SU-DHL-6 (cell line): ENCODE results near the gene AHDC1.

Source experiments
- H2AFZ ChIP-seq: fragments of 200-600 bp; sonication (generic); 2 replicates; pipeline ENCODE4 v1.6.1; 2014; ENCODE audit warnings: low read depth, mild to moderate bottlenecking, moderate library complexity, mixed read lengths, antibody characterized with exemption, low read length; ENCODE audit not compliant: severe bottlenecking
- H3F3A ChIP-seq: fragments of 200-600 bp; shearing (Covaris generic); 2 replicates; pipeline ENCODE4 v1.6.0; 2016; ENCODE audit warnings: antibody characterized with exemption, mild to moderate bottlenecking; ENCODE audit not compliant: insufficient read depth
- H3K27ac ChIP-seq: fragments of 200-600 bp; sonication (generic); 2 replicates; pipeline ENCODE4 v1.5.1; 2016; ENCODE audit warnings: low read depth, mild to moderate bottlenecking, low read length, moderate library complexity, mixed read lengths
- H3K27me3 ChIP-seq: fragments of 200-600 bp; sonication (generic), shearing (Covaris generic); 2 replicates; pipeline ENCODE4 v1.6.0; 2014; ENCODE audit warnings: mild to moderate bottlenecking, low read length
- H3K36me3 ChIP-seq: fragments of 200-600 bp; sonication (generic); 2 replicates; pipeline ENCODE4 v1.6.1; 2014; ENCODE audit warnings: mild to moderate bottlenecking, low read length, mixed read lengths
- H3K4me2 ChIP-seq: fragments of 300-600, 200-600 bp; shearing (Covaris generic), sonication (generic); 2 replicates; pipeline ENCODE4 v1.6.0; 2014; ENCODE audit warnings: low read length, low read depth, mild to moderate bottlenecking; ENCODE audit not compliant: poor library complexity, severe bottlenecking
- H3K4me3 ChIP-seq: fragments of 200-600 bp; sonication (generic); 2 replicates; pipeline ENCODE4 v1.5.1; 2014; ENCODE audit warnings: antibody characterized with exemption, low read length, mild to moderate bottlenecking, mixed read lengths; ENCODE audit not compliant: insufficient read depth, poor library complexity, severe bottlenecking
- H3K79me2 ChIP-seq: fragments of 200-600 bp; sonication (generic); 2 replicates; pipeline ENCODE4 v1.6.1; 2014; ENCODE audit warnings: mild to moderate bottlenecking, low read length, moderate library complexity; ENCODE audit not compliant: insufficient read depth
- H3K9ac ChIP-seq: fragments of 200-600 bp; sonication (generic); 2 replicates; pipeline ENCODE4 v1.7.0; 2014; ENCODE audit warnings: mild to moderate bottlenecking, low read length
- H3K9me2 ChIP-seq: fragments of 200-600 bp; sonication (generic); replicated peaks from 2 replicates; pipeline ENCODE4 v1.6.1; 2014; ENCODE audit warnings: low read length; ENCODE audit not compliant: insufficient read depth
- H3K9me3 ChIP-seq: fragments of 200-600 bp; sonication (generic); 2 replicates; pipeline ENCODE4 v1.6.1; 2014; ENCODE audit warnings: low read length, mixed read lengths; ENCODE audit not compliant: insufficient read depth
- H4K20me1 ChIP-seq: fragments of 200-600 bp; sonication (generic); 2 replicates; pipeline ENCODE4 v1.6.1; 2014; ENCODE audit warnings: low read depth, mild to moderate bottlenecking, antibody characterized with exemption, low read length, moderate library complexity, mixed read lengths
- CTCF ChIP-seq: fragments of 200-600 bp; sonication (generic); IDR thresholded peaks from one replicate; pipeline ENCODE4 v1.5.1; 2017; ENCODE audit warnings: antibody characterized with exemption, mild to moderate bottlenecking, low read length, moderate library complexity; ENCODE audit not compliant: insufficient read depth, poor library complexity, severe bottlenecking
- EZH2phosphoT487 ChIP-seq: fragments of 200-600 bp; sonication (generic), shearing (Covaris generic); conservative IDR thresholded peaks from 2 replicates; pipeline ENCODE4 v1.6.1; 2018; ENCODE audit warnings: mild to moderate bottlenecking, antibody characterized with exemption, low read length, moderate library complexity, mixed read lengths

Gene AHDC1

GRCh38 chr1:27513958-27514357 is 90.0 kb downstream of the AHDC1 start:
- no peak for TF ChIP-seq CTCF
- TF ChIP-seq EZH2phosphoT487, result no peak
- H3K27me3 ChIP-seq, result no peaks in the 10 kb centered on the region
- H3K36me3 ChIP-seq, result no peaks in the 10 kb centered on the region
- H3F3A ChIP-seq, result no peaks in the 10 kb centered on the region
- no peaks in the 10 kb centered on the region for H3K9me2 ChIP-seq
- no peaks in the 10 kb centered on the region for H4K20me1 ChIP-seq
- H3K9ac ChIP-seq, result no peak overlapping the region
- H3K79me2 ChIP-seq, result no peaks in the 10 kb centered on the region
- no peak overlapping the region for H3K27ac ChIP-seq
- no peaks in the 10 kb centered on the region for H3K9me3 ChIP-seq
- H3K4me3 ChIP-seq, result no peak overlapping the region
- H3K4me2 ChIP-seq, result no peak overlapping the region
- H2AFZ ChIP-seq, result no peak overlapping the region

- Histone ChIP-seq H2AFZ (no peak overlapping the region), H3K79me2 (no peaks in the 10 kb centered on the region), H3K4me3 (no peak overlapping the region), H3F3A (no peaks in the 10 kb centered on the region), H3K9me2 (no peaks in the 10 kb centered on the region), H3K9ac (no peak overlapping the region), H3K9me3 (no peaks in the 10 kb centered on the region), H4K20me1 (no peaks in the 10 kb centered on the region), H3K4me2 (no peak overlapping the region), H3K27me3 (no peaks in the 10 kb centered on the region), H3K36me3 (no peaks in the 10 kb centered on the region), H3K27ac (no peak overlapping the region)
- no peak for TF ChIP-seq EZH2phosphoT487
- TF ChIP-seq CTCF, result no peak
Measured at GRCh38 chr1:27513528-27513927, 90.4 kb downstream of the AHDC1 start.

- no peaks in the 10 kb centered on the region for H3K27me3 ChIP-seq
- H3F3A ChIP-seq, result no peaks in the 10 kb centered on the region
- no peak overlapping the region for H2AFZ ChIP-seq
- TF ChIP-seq EZH2phosphoT487, result no peak
- TF ChIP-seq CTCF, result no peak
- no peaks in the 10 kb centered on the region for H3K9me3 ChIP-seq
- H3K4me3 ChIP-seq, result no peak overlapping the region
- no peaks in the 10 kb centered on the region for H4K20me1 ChIP-seq
- no peak overlapping the region for H3K9ac ChIP-seq
- H3K79me2 ChIP-seq, result no peaks in the 10 kb centered on the region
- no peaks in the 10 kb centered on the region for H3K36me3 ChIP-seq
- H3K4me2 ChIP-seq, result no peak overlapping the region
- H3K9me2 ChIP-seq, result no peaks in the 10 kb centered on the region
- no peak overlapping the region for H3K27ac ChIP-seq
Measured at GRCh38 chr1:27509127-27510080, 94.5 kb downstream of the AHDC1 start.
